ENCODE measurements around the gene RNF223.
"Not testable (repeated sequence)": the region's sequence is repeated elsewhere in the genome, so short reads cannot be mapped to it uniquely, and the experiment has no call there.

Gene RNF223

DNA sequence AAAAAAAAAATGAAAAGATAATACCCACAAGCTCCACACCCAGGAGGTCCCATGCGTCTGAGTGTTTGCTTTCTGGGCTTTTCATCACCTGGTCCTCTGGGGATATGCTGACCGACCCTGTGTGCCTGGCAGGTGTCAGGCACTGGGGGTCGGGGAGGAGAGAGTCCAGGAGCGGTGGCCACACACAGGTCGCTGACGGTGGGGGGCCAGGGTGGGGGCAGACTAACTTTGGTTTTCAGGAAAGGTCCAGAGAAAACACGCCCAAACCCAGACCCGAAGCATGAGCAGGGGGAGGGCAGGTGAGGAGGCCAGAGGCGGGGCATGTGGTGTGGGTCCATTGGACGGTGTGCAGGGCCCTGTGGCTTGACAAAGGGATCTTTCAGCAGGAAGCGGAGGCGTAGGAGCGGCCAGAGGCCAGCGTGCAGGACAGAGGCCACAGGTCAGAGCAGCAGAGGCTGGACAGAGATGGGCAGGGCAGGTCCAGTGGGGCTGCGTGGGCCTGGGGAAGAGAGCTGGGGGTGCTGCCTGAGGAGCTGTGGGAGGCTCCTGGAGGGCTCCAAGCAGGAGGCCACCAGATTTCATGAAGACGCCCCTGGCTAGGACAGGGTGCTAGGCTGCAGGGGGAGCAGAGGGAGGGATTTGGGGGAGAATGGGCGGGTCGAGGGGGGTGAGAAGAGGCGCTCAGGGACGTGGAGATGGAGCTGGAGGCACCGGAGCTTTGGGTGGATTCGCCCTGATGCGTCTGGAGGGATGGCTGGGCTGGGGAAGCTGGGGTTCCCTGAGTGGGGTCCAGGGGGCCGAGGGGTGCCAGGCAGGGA, 15.8 kb downstream of the RNF223 start:
- no peak overlapping the region for H3K27ac Mint-ChIP-seq
- intact Hi-C loops (cut with micrococcal nuclease), result no loop called here
- H3K4me3 Mint-ChIP-seq, result peak overlapping the region; percentile 70
- peaks cover 21% of the 10 kb centered on the region for H3K36me3 Mint-ChIP-seq (ENCODE audit: low read depth)
- peaks cover 63% of the 10 kb centered on the region for H3K27me3 Mint-ChIP-seq
- H3K4me1 Mint-ChIP-seq (ENCODE audit: low read depth), result peaks cover 42% of the 10 kb centered on the region
- no peaks in the 10 kb centered on the region for H3K9me3 Mint-ChIP-seq

DNA sequence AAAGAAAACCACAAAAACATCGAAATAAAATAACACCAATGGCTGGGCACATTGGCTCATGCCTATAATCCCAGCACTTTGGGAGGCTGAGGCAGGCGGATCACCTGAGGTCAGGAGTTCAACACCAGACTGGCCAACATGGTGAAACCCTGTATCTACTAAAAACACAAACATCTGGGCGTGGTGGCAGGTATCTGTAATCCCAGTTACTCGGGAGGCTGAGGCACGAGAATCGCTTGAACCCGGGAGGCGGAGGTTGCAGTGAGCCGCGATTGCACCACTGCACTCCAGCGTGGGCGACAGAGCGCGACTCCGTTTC, 16.4 kb downstream of the RNF223 start:
- H3K4me3 Mint-ChIP-seq; H3K9me3 Mint-ChIP-seq; intact Hi-C loops (cut with micrococcal nuclease); H3K27ac Mint-ChIP-seq: not testable (repeated sequence)
- Mint-ChIP-seq H3K4me1 (ENCODE audit: low read depth) (peaks cover 36% of the 10 kb centered on the region), H3K27me3 (peaks cover 57% of the 10 kb centered on the region), H3K36me3 (ENCODE audit: low read depth) (peaks cover 27% of the 10 kb centered on the region)

DNA sequence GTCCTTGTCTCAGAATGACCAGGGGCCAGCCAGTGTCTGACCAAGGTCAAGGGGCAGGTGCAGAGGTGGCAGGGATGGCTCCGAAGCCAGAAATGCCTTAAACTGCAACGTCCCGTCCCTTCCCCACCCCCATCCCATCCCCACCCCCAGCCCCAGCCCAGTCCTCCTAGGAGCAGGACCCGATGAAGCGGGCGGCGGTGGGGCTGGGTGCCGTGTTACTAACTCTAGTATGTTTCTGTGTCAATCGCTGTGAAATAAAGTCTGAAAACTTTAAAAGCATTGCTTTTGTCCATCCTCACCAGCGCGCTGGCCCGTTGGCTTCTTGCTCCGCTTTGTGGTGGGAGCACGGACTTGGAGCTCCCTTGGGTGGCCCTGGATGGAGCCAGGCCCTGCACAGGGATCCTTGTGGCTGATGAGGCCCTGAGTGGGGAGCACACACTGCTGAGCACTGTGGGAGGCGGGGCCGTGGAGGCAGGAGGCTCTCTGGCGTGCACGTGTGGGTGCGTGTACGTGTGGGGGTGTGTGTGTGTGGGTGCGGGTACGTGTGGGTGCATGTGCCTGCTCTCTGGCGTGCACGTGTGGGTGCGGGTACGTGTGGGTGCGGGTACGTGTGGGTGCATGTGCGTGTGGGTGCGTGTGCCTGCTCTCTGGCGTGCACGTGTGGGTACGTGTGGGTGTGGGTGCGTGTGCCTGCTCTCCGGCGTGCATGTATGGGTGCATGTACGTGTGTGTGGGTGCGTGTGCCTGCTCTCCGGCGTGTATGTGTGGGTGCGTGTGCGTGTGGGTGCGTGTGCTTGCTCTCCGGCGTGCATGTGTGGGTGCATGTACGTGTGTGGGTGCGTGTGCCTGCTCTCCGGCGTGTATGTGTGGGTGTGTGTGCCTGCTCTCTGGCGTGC, 18.0 kb downstream of the RNF223 start:
- intact Hi-C loops (cut with micrococcal nuclease), result no loop called here
- H3K4me1 Mint-ChIP-seq (ENCODE audit: low read depth), result peaks cover 27% of the 10 kb centered on the region
- H3K27ac Mint-ChIP-seq, result no peak overlapping the region
- peaks cover 41% of the 10 kb centered on the region for H3K36me3 Mint-ChIP-seq (ENCODE audit: low read depth)
- no peaks in the 10 kb centered on the region for H3K9me3 Mint-ChIP-seq
- peaks cover 42% of the 10 kb centered on the region for H3K27me3 Mint-ChIP-seq
- H3K4me3 Mint-ChIP-seq, result no peak overlapping the region

DNA sequence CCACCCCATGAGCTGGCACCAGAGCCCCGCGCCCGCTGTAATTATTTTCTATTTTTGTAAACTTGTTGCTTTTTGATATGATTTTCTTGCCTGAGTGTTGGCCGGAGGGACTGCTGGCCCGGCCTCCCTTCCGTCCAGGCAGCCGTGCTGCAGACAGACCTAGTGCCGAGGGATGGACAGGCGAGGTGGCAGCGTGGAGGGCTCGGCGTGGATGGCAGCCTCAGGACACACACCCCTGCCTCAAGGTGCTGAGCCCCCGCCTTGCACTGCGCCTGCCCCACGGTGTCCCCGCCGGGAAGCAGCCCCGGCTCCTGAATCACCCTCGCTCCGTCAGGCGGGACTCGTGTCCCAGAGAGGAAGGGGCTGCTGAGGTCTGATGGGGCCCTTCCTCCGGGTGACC, 19.1 kb downstream of the RNF223 start:
- intact Hi-C loops (cut with micrococcal nuclease), result no loop called here
- Mint-ChIP-seq H3K4me1 (ENCODE audit: low read depth) (peaks cover 16% of the 10 kb centered on the region), H3K36me3 (ENCODE audit: low read depth) (peaks cover 53% of the 10 kb centered on the region), H3K27me3 (peaks cover 33% of the 10 kb centered on the region), H3K27ac (no peak overlapping the region), H3K9me3 (no peaks in the 10 kb centered on the region), H3K4me3 (no peak overlapping the region)

DNA sequence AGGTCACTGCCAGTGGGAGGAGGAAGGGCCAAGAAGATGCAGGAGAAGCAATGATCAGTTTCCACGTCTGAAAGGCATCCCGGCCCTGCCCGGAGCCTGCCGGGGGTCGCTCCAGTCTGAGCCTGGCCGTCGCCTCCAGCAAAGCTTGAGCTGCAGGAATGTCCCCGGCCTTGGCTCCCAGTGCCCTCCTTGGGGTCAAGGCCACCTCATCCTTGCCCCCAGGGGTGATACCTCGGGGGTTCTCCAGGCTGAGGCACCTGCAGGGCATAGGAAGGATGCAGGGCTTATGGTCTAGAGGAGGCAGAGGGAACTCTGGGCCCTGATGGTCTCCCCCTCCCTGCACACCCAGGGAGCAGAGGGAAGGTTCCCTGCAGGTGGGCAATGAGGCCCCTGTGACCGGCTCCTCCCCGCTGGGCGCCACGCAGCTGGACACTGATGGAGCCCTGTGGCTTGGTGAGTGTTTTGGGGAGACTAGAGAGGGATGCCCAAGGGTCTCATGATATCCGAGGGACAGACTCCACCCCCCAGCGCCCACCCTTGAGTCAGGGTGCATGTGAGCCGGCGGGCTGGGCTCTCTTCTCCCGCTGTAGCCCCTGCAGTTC, 19.9 kb downstream of the RNF223 start:
- Mint-ChIP-seq H3K9me3 (no peaks in the 10 kb centered on the region), H3K27ac (no peak overlapping the region), H3K27me3 (peaks cover 30% of the 10 kb centered on the region), H3K36me3 (ENCODE audit: low read depth) (peaks cover 57% of the 10 kb centered on the region), H3K4me1 (ENCODE audit: low read depth) (peaks cover 14% of the 10 kb centered on the region), H3K4me3 (no peak overlapping the region)
- intact Hi-C loops (cut with micrococcal nuclease), result no loop called here

DNA sequence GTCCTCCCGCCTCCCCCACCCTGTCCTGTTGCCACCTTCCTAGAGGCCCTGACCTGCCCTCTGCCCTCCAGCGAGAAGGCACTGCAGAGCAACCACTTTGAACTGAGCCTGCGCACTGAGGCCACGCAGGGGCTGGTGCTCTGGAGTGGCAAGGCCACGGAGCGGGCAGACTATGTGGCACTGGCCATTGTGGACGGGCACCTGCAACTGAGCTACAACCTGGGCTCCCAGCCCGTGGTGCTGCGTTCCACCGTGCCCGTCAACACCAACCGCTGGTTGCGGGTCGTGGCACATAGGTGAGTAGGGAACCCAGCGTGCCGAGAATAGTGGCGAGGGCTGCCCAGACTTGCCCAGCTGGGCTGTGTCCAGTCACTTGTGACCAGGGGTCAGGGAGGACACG, 20.4 kb downstream of the RNF223 start:
- Mint-ChIP-seq H3K4me3 (no peak overlapping the region), H3K36me3 (ENCODE audit: low read depth) (peaks cover 60% of the 10 kb centered on the region), H3K4me1 (ENCODE audit: low read depth) (peaks cover 9% of the 10 kb centered on the region), H3K27me3 (peaks cover 26% of the 10 kb centered on the region), H3K27ac (no peak overlapping the region), H3K9me3 (no peaks in the 10 kb centered on the region)
- intact Hi-C loops (cut with micrococcal nuclease), result no loop called here

DNA sequence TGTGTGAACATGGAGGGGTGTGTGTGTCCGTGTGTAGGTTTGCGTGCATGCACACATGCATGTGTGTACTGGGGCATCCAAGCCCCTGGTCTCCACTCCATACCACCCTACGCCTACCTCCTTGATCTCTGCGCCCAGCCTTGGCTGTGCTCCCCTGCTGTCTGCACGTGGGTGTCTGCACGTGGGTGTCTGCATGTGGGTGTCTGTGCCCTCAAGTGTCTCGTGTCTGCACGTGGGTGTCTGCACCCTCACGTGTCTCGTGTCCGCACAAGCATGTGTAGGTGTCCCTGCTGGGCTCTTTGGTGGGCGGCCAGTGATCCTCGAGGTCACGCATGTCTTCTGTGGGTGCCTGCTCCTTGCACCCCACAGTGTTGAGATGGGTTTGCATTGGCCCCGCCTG, 21.1 kb downstream of the RNF223 start:
- peaks cover 20% of the 10 kb centered on the region for H3K27me3 Mint-ChIP-seq
- intact Hi-C loops (cut with micrococcal nuclease), result no loop called here
- H3K9me3 Mint-ChIP-seq, result no peaks in the 10 kb centered on the region
- peaks cover 66% of the 10 kb centered on the region for H3K36me3 Mint-ChIP-seq (ENCODE audit: low read depth)
- no peak overlapping the region for H3K4me3 Mint-ChIP-seq
- no peak overlapping the region for H3K27ac Mint-ChIP-seq
- peaks cover 2% of the 10 kb centered on the region for H3K4me1 Mint-ChIP-seq (ENCODE audit: low read depth)

DNA sequence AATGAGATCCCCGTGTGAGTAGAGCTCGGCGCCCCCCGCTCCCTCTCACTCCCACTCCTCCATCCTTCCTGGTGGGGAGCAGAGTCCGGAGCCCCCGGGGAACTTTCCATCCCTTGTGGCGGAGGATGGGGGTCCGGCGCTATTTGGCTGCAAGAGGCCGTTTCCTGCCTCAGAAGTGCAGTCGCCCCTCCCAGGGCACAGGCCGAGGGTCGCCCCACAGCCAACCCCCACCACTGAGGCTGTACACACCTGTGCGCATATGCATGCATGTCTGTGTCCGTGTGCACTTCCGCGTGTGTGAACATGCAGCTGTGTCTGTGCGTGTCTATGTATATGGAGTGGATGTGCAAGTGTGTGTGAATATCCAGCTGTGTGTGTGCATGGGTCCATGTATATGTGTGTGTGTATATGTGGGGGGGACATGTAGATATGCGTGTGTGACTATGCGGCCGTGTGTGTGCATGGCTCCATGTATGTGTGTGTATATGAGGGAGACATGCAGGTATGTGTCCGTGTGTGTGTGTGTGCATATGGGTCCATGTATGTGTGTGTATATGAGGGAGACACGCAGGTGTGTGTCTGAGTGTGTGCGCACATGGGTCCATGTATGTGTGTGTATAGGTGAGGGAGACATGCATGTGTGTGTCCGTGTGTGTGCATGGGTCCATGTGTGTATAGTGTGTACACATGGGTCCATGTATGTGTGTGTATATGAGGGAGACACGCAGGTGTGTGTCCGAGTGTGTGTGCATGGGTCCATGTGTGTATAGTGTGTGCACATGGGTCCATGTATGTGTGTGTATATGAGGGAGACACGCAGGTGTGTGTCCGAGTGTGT, 21.9 kb downstream of the RNF223 start:
- H3K4me1 Mint-ChIP-seq (ENCODE audit: low read depth), result no peaks in the 10 kb centered on the region
- H3K4me3 Mint-ChIP-seq, result no peak overlapping the region
- intact Hi-C loops (cut with micrococcal nuclease), result no loop called here
- no peak overlapping the region for H3K27ac Mint-ChIP-seq
- peaks cover 74% of the 10 kb centered on the region for H3K36me3 Mint-ChIP-seq (ENCODE audit: low read depth)
- no peaks in the 10 kb centered on the region for H3K9me3 Mint-ChIP-seq
- peaks cover 13% of the 10 kb centered on the region for H3K27me3 Mint-ChIP-seq

DNA sequence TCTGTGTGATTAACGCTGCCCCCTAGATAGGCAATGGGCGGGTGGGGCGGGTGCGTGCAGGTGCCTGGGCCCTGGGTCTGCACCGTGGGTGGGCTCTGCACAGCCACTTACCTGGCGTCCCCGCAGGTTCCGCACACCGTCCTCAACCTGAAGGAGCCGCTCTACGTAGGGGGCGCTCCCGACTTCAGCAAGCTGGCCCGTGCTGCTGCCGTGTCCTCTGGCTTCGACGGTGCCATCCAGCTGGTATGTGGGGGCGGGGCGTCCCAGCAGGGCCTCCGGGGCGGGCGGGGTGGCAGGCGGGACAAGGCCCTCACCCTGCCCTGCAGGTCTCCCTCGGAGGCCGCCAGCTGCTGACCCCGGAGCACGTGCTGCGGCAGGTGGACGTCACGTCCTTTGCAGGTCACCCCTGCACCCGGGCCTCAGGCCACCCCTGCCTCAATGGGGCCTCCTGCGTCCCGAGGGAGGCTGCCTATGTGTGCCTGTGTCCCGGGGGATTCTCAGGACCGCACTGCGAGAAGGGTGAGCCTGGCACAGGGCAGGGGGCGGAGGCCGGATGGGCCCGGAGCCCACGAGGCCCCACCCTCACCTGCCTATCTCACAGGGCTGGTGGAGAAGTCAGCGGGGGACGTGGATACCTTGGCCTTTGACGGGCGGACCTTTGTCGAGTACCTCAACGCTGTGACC, 22.8 kb downstream of the RNF223 start:
- H3K36me3 Mint-ChIP-seq (ENCODE audit: low read depth), result peaks cover 84% of the 10 kb centered on the region
- intact Hi-C loops (cut with micrococcal nuclease), result no loop called here
- peaks cover 4% of the 10 kb centered on the region for H3K27me3 Mint-ChIP-seq
- H3K9me3 Mint-ChIP-seq, result no peaks in the 10 kb centered on the region
- H3K4me1 Mint-ChIP-seq (ENCODE audit: low read depth), result no peaks in the 10 kb centered on the region
- no peak overlapping the region for H3K27ac Mint-ChIP-seq
- H3K4me3 Mint-ChIP-seq, result no peak overlapping the region

DNA sequence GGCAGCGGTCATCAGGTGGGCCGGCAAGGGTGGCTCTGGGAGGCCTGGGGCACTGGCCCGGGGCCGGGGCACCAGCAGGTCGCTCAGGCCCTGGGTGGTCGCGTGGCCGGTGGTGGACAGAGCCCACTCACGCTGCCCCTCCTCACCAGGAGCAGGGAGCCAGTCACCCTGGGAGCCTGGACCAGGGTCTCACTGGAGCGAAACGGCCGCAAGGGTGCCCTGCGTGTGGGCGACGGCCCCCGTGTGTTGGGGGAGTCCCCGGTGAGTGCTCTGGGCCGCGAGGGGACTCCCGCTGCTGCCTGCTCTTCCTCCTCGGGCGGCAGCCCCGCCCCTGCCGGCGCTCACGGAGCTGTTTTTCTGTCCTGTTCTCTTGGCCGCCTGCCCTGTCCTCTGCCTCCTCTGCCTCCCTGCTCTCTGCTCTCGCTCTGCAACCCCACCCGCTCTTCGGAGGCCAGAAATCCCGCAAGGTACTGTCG, 23.5 kb downstream of the RNF223 start:
- Mint-ChIP-seq H3K36me3 (ENCODE audit: low read depth) (peaks cover 90% of the 10 kb centered on the region), H3K27ac (no peak overlapping the region), H3K9me3 (no peaks in the 10 kb centered on the region)

DNA sequence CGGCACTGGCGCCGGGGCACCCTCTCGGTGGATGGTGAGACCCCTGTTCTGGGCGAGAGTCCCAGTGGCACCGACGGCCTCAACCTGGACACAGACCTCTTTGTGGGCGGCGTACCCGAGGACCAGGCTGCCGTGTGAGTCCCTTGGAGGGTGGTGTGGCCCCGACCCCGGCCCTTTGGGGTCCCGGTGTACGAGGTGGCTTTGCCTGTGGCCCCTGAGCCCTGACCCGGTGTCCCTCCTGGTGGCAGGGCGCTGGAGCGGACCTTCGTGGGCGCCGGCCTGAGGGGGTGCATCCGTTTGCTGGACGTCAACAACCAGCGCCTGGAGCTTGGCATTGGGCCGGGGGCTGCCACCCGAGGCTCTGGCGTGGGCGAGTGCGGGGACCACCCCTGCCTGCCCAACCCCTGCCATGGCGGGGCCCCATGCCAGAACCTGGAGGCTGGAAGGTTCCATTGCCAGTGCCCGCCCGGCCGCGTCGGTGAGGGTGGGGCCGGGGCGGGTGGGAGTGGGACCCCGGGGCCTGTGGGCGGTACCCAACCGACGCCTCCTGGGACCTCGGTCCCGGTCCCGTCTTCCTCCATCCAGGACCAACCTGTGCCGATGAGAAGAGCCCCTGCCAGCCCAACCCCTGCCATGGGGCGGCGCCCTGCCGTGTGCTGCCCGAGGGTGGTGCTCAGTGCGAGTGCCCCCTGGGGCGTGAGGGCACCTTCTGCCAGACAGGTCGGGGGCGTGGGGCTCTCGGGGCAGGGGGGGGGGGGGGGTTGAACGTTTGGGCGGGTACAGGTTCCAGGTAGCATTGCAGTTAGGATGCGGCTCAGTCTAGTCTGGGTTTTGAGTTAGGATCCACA, 24.6 kb downstream of the RNF223 start:
- Mint-ChIP-seq H3K4me1 (ENCODE audit: low read depth) (no peaks in the 10 kb centered on the region), H3K36me3 (ENCODE audit: low read depth) (peaks cover 91% of the 10 kb centered on the region), H3K9me3 (no peaks in the 10 kb centered on the region), H3K27me3 (no peaks in the 10 kb centered on the region), H3K27ac (no peak overlapping the region), H3K4me3 (no peak overlapping the region)
- intact Hi-C loops (cut with micrococcal nuclease), result no loop called here

More for the DNA sequence above, 23.5 kb downstream of the RNF223 start:
- no peaks in the 10 kb centered on the region for H3K27me3 Mint-ChIP-seq
- H3K4me3 Mint-ChIP-seq, result no peak overlapping the region
- H3K4me1 Mint-ChIP-seq (ENCODE audit: low read depth), result no peaks in the 10 kb centered on the region
- intact Hi-C loops (cut with micrococcal nuclease), result no loop called here

DNA sequence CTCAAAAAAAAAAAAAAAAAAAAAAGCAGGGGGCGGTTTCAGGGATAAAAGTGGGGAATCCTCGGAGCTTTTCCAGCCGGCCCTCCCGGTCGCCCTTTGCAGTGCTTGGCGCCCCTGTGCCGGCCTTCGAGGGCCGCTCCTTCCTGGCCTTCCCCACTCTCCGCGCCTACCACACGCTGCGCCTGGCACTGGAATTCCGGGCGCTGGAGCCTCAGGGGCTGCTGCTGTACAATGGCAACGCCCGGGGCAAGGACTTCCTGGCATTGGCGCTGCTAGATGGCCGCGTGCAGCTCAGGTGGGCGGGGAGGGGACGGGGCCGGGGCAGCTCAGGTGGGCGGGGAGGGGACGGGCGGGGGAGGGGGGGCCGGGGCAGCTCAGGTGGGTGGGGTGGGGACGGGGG, 25.3 kb downstream of the RNF223 start:
- no peaks in the 10 kb centered on the region for H3K27me3 Mint-ChIP-seq
- H3K9me3 Mint-ChIP-seq, result no peaks in the 10 kb centered on the region
- H3K27ac Mint-ChIP-seq, result no peak overlapping the region
- no peak overlapping the region for H3K4me3 Mint-ChIP-seq
- H3K36me3 Mint-ChIP-seq (ENCODE audit: low read depth), result peaks cover 93% of the 10 kb centered on the region
- H3K4me1 Mint-ChIP-seq (ENCODE audit: low read depth), result no peaks in the 10 kb centered on the region
- intact Hi-C loops (cut with micrococcal nuclease), result no loop called here

All from dendritic cell treated with granulocyte-macrophage colony-stimulating factor and Interleukin-4, amounts not matched to agents 40 ng/mL and 50 ng/mL, for 4 days (primary cell).